GM20000 (cell line): Measurements from ENCODE around the gene TMEM120A.

Experiments
- DNase-seq: peaks from one replicate; pipeline ENCODE4 v3.0.0; 2012; ENCODE audit warnings: low spot score
- TF ChIP-seq, protein P1 (sequence below): IDR thresholded peaks from 2 replicates; pipeline ENCODE4 v1.5.1; 2012; ENCODE audit warnings: mild to moderate bottlenecking, control low read depth; ENCODE audit errors: extremely low read depth, missing control alignments

TMEM120A gene

DNA sequence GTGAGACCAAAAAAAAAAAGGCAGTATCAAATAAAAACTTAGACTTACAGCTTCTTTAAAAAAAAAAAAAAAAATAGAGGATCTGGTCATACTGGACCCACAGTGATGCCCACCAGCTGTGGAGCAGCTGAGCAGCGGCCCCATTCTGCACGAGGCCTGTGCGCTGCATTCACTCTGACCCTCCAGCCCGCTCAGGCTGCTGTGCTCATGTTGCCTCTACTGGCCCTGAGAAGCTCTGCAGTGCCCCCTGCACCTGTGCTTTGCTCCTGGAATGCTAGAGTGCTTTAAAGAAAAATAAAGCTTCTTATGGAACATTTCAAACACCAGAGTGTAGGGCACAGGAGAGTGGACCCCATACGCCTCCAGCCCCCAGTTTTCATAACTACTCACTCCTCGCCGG lies 33.2 kb downstream of the TMEM120A start:
- TF ChIP-seq, protein P1, sequence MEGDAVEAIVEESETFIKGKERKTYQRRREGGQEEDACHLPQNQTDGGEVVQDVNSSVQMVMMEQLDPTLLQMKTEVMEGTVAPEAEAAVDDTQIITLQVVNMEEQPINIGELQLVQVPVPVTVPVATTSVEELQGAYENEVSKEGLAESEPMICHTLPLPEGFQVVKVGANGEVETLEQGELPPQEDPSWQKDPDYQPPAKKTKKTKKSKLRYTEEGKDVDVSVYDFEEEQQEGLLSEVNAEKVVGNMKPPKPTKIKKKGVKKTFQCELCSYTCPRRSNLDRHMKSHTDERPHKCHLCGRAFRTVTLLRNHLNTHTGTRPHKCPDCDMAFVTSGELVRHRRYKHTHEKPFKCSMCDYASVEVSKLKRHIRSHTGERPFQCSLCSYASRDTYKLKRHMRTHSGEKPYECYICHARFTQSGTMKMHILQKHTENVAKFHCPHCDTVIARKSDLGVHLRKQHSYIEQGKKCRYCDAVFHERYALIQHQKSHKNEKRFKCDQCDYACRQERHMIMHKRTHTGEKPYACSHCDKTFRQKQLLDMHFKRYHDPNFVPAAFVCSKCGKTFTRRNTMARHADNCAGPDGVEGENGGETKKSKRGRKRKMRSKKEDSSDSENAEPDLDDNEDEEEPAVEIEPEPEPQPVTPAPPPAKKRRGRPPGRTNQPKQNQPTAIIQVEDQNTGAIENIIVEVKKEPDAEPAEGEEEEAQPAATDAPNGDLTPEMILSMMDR: no peak
- DNase-seq: no peak

DNA sequence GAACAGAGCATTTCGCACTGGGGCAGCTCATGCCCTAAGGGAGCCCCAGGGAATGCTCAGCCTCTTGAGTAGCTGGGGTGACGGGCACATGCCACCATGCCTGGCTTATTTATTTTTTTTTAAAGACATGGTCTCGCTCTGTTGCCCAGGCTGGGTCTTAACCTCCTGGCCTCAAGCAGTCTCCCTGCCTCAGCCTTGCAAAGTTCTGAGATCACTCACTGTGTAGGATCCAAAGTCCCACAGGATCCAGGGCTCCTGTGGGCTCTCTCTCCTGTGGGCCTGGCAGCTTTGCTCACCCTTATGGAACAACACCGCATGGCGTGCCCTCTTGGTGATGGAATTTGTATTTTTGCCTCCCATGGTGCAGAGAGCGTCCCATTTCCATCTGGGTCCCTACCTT lies 34.0 kb downstream of the TMEM120A start:
- TF ChIP-seq, protein P1: no peak
- DNase-seq: no peak

DNA sequence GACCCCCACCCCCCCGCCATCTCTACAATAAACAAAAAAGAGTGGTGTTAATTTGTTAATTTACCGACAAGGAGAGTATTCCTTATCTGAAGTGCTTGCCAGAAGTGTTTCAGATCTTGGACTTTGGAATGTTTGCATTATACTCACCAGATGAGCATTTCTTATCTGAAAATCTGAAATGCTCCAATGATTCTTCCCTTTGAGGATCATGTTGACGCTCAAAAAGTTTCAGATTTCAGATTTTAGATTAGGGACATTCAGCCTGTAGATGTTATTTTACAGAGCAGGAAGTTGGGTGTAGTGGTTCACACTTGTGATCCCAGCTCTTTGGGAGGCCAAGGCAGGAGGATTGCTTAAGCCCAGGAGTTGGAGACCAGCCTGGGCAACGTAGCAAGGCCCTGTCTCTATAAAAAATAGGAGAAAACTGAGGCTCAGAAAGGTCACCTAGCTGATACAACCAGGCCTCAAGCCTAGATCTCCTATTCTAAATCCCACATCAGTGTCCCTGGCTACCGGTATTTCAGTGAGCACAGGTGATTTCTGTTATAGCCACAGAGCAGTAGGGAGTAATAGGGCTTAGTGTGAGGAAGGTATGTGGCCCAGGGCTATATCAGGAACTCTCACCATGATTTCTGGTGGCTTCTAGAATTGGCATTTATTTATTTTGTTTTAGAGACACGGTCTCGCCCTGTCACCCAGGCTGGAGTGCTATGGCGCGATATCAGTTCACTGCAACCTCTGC lies 35.4 kb downstream of the TMEM120A start:
- DNase-seq: no peak
- TF ChIP-seq, protein P1: no peak

DNA sequence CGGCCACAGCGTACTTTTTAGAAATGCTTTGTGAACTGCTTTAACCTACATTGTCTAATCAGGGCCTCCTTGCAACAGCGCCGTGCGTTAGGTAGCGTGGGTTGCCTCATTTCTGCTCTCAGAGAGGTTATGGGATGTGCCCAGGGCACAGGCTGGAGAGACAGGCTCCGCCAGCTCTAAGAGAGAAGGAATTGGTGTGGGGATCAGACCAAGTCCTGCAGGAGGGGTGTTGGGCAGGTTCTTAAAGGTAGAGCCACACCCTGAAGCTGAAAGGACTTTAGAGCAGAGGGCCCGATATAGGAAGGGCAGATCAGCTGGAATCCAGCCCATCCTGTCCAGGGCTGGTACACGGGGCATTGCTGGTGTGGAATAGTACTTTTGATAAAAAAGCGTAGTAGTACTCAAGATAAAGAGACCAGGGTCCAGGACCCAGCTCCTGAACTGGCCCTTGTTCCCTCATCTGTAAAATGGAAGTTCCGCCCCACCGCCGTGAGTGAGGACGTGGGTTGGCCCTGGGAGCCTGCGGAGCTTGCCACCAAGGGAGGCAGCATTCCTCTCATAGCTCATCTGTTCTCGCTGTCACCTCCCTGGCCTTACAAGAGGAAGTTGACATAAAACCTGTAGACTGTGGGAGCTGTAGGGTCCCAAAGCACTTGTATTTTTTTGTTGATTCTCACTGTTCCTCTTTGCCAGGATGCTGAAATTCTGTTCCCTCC lies 37.2 kb downstream of the TMEM120A start:
- DNase-seq: no peak
- TF ChIP-seq, protein P1: no peak

DNA sequence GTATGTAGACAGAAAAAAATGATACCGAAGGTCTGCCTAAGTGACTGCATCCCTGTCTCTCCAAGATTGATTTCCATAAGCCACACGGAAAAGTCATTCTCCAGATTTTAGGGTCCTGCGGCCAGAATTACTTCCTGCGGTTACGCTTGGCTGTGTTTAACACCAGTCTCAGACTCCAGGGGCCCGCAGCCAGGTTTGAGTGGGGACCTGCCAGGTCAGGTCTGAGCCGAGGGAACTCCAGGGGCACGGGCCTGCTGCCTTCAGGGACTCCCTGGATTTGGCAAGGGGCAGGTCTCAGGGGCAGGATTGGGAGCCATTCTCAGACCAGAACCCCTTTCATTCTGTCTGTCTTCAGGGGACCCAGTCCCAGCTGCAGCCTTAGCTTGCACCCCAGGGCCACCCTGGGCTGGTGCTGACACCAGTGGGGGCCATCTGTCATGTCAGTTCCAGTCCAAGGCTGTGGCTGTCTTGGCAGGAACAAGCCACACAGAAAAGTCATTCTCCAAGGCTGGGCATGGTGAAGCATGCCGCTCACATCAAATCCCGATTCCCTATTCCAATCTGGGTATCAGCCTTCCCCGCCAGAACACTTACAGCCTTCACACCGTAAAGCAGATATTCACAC lies 39.0 kb downstream of the TMEM120A start:
- TF ChIP-seq, protein P1: no peak
- DNase-seq: no peak

DNA sequence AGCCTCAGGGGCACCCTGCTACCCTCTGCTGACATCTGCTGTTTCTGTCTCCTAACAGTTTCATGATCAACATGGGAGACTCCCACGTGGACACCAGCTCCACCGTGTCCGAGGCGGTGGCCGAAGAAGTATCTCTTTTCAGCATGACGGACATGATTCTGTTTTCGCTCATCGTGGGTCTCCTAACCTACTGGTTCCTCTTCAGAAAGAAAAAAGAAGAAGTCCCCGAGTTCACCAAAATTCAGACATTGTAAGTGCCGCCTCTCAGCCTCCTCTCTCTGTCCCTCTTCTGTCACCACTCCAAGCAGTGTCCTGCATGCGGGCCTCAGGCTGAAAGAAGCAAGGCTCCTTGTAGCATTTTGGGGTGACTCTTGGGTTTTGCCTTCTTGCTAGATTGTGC lies 40.5 kb downstream of the TMEM120A start:
- DNase-seq: no peak
- TF ChIP-seq, protein P1: no peak

DNA sequence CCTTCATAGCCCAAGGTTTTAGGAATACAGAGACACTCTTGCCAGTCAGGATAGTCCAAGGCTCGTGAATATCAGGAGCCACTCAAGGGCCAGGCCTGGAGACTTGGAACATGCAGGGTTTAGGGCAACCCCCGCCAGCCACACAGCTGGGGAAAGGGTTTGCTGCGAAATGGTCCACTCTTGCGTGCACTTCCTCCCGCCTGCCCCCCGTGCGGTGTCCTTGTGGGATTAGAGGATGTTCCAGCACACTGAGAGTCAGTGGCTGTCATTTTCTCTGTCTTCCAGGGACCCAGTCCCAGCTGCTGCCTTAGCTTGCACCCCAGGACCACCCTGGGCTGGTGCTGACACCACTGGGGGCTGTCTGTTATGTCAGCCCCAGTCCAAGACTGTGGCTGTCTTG lies 41.0 kb downstream of the TMEM120A start:
- TF ChIP-seq, protein P1: no peak
- no peak for DNase-seq
